GM18517 (cell line): Measurements from ENCODE around the gene CCDC15.

Experiments used
- ATAC-seq: cut with Tn5 transposase; IDR thresholded peaks from one replicate; pipeline ENCODE4 v1.9.1; 2021; ENCODE audit warnings: mild to moderate bottlenecking, moderate library complexity; ENCODE audit not compliant: unreplicated experiment

CCDC15 gene

DNA sequence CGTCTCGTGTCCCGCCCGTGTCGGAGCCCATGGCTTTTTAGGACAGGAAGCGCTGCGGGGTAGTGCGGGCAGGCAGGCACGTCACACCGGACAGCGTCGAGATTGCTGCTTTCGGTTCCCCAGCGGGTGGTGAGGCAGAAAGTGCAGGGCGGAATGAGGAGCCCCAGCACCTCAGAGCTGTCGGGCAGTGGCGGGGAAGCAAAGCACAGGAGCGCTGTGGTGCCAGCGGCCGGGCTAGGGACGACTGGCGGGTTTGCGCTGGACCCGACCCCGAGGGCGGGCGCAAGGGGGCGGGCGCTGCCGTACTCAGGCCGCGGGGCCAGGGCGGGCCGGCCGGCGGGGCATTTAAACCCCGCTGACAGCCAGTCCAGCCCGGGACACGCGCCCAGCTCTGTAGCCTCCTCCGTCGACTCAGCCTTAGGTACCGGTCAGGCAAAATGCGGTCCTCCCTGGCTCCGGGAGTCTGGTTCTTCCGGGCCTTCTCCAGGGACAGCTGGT is 109.0 kb downstream of the CCDC15 start, which contains the start of gene SLC37A2:
SLC37A2 (plus strand) TSS at position 375 of the 498 bp plus-strand sequence; CDS start at position 438, 63 bp downstream.
- ATAC-seq, result peak; percentile 92

DNA sequence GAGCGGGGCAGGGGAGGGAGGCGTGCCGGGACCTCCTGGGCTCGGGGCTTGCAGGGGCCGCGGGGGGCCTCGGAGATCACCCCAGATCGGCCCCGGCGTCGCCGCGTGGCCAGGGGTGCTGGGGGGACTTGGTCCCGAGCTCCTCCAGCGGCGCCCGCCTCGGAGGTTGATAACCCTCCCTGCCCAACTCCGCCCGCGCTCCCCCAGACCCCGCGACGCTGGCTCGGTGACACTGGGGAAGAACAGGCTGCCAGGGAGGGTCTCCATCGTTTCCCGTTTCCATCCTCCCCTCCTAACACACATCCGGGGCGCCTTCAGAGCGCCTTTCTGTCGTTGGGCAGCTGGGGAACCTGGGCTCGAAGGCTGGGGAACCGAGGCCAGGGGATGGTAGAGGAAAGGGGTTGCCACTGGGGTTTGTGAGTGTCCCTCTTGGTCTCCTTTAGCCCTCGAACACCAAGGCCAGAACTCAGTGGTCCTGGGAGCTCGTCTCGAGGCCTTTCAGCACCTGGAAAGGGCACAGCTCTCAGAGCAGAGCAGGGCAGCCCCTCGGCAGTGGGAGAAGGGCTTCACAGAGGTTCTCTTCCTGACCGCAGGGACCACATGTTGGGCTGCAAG is 109.5 kb downstream of the CCDC15 start:
- ATAC-seq, result peak; percentile 16

DNA sequence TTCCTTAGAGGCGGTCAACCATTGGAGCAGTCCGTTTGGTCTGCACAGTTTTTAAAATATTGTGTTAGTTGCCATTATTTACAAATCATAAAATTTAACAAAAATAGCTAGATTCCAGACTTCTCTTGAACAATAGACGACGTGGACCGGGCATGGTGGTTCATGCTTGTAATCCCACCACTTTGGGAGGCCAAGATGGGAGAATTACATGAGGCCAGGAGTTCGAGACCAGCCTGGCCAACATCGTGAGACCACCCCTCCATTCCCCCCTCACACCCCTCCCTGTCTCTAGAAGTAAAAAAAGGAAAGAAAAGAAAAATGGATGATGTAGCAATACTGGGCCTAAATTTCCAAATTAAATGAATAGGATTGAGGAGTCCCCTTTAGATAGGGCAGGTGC is 110.1 kb downstream of the CCDC15 start:
- ATAC-seq, result no peak

DNA sequence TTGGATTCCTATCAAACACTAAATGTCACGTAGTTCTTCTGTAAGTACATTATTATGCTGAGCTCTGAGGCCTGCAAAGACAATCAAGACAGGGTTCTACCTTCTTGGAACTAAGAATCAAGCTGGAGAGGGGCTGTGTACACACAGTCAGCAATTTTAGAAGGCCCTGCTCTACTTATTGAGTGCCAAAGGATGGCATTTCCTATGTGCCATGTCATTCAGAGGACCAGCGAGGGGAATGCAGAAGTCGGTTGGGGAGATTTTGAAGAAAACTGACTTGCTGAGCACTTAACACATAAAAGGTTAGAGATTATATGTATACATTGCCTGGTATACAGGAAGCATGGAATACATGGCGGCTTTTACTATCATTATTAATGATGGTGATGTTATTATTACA is 114.4 kb downstream of the CCDC15 start:
- ATAC-seq, result no peak

DNA sequence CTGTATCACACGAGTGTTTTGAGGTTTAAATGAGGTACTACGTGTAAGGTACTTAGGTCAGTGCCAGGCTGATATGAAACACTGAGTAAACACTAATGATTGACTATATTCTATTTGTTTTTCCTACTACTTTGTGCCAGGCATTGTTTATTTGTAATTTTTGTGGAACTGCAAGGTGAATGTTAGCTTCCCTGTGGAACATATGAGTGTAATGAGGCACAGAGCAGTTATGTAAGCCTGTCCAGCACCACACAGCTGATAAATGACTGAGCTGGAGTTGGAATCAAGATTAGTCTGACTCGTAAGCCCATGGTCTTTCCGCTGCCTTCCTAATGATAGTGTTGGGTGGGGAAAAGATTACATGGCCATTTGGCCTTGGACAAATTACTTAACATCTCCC is 115.0 kb downstream of the CCDC15 start:
- ATAC-seq, result no peak

DNA sequence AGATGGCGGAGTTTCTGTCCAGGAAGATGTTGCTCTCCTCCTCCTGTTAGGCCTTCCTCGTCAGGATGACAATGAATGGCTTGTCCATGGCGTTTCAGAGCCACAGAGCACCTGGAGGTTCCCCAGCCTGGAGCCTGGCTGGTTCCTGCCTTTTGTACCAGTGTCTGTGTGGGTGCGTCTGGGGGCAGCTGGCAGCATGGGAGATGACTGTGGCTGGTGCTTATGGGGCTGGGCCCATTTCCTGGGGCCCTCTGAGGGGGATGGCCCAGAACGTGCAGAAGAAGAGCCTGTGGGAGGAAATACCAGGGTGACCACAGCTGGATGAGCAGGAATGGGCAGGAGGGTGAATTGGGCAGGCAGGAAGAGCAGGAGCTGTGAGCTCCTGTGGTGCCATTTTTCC is 115.8 kb downstream of the CCDC15 start:
- no peak for ATAC-seq

DNA sequence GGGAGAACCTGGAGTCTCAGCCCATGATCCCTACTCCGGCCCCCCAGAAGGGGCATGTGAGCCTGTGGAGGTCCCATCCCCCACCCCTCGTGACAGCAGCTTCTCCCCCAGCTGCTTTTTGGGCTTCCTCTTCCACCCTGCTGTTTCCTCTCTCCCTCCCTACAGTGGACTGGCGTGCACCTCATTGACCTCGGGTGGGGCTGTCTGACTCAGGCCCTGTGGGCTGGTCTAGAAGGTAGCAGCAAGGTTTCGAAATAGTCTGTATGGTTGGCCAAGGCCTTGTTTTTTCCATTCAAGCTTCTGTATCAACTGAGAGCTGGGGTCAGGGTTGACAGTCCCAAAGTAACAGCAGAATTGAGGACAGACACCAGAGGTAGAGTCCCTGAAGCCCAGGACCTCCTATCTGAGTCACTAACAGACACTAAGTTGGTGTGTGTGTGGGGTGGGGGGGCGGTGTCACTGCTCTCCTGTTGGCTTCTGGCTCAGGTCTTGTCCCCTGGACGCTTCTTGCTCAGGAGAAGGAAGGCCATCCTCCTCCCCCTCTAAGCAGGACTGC is 116.8 kb downstream of the CCDC15 start:
- peak; percentile 73 for ATAC-seq

DNA sequence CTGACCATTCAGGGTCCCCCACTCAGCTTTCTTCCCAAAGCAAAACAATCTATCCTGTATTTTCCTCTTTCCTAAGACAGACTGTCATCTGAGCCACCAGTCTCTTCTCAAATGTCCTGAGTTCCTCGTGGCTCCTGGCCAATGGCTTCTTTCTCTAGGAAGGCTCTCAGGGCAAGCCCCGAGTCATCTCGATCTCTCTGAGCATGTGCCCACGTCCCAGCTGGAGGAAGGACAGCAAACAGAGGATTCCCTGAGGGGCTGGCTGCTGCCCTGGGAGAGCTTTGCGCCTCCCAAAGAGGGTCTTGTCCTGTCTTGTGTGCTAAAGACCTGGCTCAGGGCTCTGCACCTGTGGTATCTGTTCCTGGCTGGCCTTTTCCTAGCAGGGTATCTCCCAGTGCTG is 117.4 kb downstream of the CCDC15 start:
- no peak for ATAC-seq

DNA sequence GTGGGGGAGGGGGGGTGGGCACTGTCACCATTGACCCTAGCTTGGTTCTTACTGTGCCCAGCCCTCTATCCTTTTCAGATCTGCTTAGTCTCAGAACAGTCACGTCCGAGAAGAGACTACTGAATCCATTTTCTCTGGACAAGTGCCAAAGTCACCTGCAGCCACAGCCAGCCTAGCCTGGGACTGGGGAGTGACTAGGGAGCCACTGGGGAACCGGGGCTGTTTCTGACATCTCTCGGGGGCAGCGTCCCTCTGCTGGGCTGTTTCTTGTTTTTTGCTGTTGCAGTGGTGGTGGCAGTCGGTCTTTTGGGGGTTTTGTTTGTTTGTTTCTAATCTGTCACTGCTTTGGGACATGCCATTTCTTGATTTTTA is 117.8 kb downstream of the CCDC15 start:
- ATAC-seq, result no peak

DNA sequence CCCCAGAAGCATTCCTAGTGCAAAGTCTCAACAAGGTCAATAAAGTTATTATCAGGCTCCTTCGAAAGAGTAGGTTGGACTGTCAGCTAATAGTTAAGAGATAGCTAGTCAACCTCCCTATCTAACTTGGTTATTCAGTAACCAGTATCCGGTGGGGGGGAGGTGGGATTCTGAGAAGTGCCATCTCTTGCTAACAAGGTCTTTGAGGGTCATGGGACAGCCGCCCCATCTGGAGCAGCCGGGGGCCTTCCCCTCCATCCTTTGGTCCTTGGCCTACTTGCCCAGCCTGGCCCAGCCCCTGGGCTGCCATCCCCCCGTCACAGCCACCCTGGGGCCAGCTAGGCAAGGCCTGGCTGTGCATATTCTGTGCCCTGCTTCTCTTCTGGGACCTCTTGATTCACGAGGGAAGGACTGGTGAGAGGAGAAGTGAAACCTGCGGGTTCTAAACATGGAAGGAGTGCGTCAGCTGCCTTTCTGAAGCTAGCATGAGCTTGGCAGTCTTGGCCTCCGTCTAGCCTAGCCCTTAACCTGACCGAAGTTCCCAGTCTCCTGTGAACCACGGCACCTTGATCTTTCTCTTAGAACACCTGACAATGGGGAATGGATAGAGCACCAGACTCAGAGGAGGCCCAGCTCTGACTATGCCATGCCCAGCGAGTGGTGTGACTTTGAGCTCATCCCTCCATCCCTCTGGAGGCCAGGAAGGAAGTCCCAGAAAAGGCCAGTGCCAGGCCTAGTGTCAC is 118.4 kb downstream of the CCDC15 start:
- ATAC-seq, result peak; percentile 81

DNA sequence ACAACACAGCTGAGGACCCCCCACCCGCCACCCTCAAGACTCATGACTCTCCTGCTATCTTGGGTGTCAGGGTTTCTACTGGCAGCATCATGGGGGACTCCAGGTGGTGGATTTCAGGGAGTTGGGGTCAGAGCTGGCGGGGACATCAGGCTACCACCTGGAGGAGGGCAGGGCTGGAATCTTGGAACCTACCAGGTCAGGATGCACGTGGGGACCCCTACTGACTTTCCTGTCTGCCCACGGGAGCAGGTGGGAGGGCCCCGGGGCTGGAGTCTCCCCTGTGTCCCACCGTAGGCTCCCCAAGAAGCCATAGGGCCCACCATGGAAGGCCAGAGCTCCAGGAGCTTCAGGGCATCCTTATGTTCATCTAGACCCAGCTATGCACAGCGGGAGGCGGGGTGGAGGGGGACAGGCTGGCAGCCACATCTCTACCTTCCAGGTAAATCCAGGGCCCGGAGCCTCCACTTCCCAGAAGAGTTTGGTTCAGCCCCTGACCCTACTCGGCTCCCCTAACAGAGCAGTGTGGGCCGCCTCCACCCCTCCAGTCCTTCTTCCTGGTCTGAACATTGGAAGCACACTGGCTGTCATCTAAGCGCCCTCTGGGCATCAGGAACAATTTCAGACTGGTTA is 119.1 kb downstream of the CCDC15 start:
- ATAC-seq, result no peak

DNA sequence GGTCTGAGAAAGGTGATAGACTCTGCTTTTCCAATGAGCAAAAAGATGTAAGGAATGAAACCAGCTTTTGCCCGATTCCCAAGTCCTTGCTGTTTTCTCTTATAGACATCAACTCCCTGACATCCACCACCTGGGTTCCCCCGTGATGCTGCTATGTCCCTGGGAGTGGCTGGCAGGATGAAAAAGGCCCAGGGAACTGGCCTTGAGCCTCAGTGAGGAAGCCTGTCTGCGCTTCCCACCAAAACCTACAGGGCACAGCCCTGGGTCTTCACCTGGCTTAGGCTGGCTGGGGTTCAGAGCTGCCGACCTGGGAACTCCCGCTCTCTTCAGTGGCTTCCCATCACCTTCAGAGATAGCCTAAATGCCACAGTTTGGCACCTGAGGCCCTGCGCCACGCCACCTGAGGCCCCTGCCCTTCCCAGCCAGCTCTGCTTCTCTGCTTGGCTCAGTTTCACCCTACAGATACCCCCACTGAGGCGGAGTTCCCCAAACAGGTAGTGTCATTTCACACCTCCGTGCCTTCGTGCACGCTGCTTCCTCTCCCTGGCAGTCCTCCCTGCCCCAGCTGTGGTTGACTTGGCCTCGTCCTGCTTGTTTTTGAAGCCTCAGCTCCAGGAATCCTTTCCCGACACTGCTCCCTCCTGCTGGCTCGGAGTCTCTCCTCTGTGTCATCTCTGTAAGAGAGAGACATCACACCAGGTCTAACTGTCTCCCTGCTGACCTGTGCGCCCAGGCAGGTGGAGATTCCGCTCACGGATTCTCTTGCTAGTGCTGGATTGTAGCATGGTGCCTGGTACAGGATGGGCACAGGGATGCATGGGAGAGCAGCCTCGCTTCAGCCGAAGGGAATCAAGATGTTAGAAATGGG is 119.8 kb downstream of the CCDC15 start:
- no peak for ATAC-seq

DNA sequence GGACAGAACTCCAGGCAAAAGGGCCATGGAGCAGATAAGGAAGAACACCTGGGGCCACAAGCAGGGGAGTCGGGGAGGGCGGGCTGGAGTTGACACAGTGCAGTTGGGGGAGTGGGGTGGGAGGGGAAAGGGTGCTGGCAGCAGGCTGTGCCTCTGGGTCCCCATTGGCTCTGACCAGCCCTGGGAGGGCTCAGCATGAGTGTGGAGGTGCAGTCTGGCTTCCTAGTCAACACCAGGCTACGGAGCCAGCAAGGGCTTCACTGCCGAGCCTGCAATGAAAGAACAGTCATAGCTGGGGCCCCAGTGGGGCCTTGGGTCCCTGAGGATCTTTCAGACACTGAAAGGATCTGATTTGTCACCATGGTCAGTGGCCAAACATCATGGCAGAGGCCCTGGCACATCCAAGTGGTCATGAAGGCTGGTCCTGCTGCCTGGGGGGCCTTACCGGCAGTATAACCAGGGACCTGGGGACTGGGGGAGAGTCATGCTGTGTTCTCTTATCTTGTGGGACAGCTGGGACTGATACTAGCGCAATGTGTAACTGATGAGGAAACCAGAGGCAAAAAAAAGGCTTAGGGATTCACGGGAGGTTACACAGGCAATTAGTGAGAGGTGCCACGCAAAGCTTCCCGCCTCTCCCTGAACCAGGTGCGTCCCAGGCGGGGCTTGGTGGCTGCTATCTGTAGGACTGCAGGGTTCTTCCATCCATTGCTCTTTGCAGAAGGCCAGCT is 120.7 kb downstream of the CCDC15 start:
- ATAC-seq, result no peak

DNA sequence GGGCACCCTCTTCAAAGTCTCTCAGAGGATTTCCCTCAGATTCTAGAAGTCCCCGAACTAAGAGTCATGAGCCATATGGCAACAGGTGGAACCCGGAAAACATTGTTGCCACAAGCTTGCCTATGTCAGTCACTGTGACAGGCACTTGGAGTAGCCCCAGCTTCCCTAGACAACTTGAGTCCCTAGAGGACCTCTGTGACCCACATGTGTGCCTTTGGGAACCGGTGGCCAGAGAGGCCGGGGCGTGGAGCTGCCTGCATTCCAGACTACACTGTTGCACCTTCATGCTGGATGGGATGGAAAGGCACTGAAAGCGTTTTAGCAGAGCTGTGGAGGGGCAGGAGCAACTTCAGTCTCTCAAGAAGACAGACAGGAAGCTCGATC is 121.2 kb downstream of the CCDC15 start:
- no peak for ATAC-seq

DNA sequence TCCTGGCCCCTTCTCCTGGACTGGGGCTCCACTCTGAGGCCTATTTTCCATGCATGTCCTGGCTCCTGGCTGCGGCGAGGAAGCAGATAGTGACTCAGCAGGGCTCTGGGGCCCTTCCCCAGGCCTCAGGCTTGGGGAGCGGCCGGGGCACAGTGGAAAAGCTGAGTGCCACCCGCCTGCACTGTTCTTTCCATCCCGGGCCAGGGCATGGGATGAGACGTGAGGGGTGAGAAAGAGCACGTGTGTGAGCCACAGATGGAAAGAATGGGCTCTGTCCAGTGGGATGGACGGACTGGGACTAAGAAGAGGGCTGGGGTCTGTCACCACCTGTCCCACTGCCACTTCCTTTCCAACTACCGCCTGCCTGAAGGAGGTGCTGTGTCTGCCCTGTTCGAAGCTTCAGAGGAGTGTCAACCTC is 121.9 kb downstream of the CCDC15 start:
- ATAC-seq, result no peak

DNA sequence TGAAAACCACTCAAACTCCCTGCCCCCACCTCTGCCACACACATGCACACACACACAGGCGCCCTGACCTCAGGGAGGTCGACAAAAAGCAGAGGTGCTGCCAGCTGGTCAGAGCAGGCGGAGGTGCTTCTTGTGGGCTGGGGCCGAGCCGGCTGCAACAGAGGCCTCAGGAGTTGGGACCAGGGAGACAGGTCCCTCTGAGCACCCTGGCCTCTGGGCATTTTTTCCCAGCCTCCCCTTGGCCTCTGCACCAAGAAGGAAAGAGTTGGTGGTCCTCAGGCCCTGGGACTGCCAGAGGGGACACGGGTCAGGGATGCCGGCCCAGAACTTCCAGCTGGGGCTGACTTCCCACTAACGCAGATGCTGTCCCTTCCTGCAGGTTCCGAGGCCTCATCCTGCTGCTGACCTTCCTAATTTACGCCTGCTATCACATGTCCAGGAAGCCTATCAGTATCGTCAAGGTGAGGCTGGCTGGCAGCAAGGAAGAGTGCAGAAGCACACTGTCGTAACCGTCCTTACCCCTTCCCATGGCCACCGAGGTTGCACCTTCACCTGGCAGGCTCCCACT is 122.5 kb downstream of the CCDC15 start:
- no peak for ATAC-seq

DNA sequence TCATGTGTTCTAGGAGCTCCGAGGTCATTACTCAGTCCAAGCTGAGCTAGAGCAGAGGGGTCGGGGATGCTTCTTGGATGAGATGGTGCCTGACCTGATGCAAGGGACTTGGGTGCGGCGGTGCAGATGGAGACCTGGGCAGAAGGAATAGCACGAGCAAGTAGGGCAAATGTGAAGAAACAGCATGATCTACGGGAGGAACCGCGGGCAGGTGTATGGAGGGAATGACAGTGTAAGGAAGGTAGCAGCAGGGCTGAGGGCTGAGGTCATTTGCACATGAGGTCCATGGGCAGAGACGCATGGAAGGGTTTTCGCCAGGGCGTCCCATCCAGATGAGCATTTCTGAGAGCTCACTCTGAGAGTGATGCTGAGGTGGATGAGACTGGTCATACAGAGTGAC is 124.0 kb downstream of the CCDC15 start:
- no peak for ATAC-seq

DNA sequence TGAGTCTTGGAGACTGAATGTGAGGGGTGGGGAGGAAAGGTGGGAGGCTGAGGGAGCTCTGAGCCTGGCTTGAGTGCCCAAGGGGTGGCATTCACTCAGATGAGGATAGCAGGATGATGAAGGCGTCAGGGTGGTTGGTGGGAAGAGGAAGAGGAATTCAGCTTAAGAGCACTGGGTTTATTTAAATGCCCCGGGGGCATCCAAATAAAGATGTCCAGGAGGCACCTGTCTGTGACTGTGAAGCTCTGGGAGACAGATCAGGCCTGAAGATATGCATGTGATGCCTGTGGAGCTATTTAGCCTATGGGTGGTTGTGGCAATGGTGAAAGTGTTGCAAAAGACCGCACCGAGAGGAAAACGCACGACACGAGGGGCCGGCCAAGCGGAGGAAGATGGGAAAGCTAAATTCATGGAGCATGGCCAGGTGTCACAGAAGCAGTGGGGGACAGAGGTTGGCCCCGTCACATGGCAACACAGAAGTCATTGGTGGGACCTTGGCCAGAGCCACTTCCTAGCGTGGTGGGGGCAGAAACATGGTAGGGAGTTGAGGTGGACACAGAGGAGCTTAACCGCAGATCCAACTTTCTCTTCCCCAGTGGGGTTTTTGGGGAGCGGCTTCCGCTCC is 124.6 kb downstream of the CCDC15 start:
- ATAC-seq, result no peak

DNA sequence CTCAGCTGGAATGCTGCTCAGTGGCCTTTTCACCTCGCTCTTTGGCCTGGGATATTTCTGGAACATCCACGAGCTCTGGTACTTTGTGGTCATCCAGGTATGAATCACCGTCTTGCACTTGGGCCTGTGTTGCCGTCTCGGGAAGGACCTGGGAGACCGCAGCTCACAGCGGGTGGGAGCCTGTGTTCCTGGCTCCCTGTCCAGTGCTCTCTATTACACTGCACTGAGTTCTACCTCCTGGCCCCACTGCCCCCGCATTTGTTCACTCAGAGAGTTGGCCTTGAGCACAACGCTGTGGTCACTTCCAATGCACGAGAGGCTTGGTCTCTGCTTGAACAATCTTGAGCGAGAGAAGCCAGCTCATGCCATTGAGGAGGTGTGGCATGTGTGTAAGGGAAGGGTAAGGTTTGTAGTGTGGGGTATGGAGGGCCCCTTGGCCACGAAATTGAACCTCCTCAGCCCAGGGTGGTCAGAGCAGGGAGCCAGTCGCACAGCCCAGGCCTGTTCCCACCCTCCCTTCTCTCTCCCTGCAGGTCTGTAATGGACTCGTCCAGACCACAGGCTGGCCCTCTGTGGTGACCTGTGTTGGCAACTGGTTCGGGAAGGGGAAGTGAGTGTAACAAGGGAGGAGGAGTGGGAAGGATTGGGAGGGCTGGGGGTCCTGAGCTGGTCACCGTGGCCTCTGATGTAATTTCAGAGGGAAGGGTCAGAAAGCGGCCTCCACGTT is 125.3 kb downstream of the CCDC15 start:
- ATAC-seq, result no peak
